Endometrial microvascular endothelial cells (primary cell): Measurements from ENCODE around the gene KRTAP1-4. TPM values are rescaled to one million over a fixed set of nuclear protein-coding genes. Genes with fewer than 3 reads are reported as not detected.

Source experiments
- in situ Hi-C: cut with HindIII; loops from 2 replicates; pipeline ENCODE4 v1.10.0; 2017; ENCODE audit warnings: low sequenced_read_pairs, low pct_unique_long_range_greater_than_20kb; ENCODE audit errors: inconsistent ontology term
- total RNA-seq: library from RNA; depleted of rRNA; stranded (reverse); fragments of >200 nt; gene quantifications from one replicate; pipeline ENCODE4 v1.2.3, GENCODE V29; 2015; ENCODE audit errors: inconsistent ontology term

The KRTAP1-4 gene
- total RNA-seq, 1 donor from 2014 or later: not detected

DNA sequence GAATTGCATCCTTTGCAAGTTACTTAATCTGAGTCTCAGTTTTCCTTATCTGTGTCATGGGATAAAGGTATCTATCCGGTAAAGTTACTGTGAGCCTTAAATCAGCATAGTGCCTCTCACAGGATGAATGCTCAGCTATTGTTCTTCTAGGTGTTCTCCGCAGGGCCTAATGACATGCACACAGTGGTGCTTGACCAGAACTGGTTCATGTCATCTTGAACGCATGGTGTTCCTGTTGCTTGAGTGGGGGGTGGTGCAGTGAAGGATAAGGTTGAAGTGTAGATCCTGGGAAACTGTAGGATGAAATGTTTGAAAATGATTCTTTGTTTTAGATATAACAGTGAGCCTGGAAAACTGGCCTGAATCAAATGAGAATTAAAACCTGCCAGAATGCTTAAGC, 49.9 kb downstream of the KRTAP1-4 start:
- in situ Hi-C loops: no loop called here

Other genes with a start within 250 kb of the KRTAP1-4 start
- not detected for gene KRT27, start 247.6 kb downstream of the KRTAP1-4 start, total RNA-seq
- not detected for gene KRT28, start 230.2 kb downstream of the KRTAP1-4 start, total RNA-seq
- gene KRT10, start 207.6 kb downstream of the KRTAP1-4 start, total RNA-seq: 6.4 TPM
- not detected for gene KRT12, start 163.0 kb downstream of the KRTAP1-4 start, total RNA-seq
- gene KRT20, start 145.0 kb downstream of the KRTAP1-4 start, total RNA-seq: not detected
- not detected for gene KRT23, start 92.5 kb downstream of the KRTAP1-4 start, total RNA-seq
- gene KRT39, start 63.2 kb downstream of the KRTAP1-4 start, total RNA-seq: not detected
- gene KRT40, start 45.9 kb downstream of the KRTAP1-4 start, total RNA-seq: not detected
- not detected for gene KRTAP3-3, start 36.0 kb downstream of the KRTAP1-4 start, total RNA-seq
- not detected for gene KRTAP3-2, start 30.3 kb downstream of the KRTAP1-4 start, total RNA-seq
- not detected for gene KRTAP3-1, start 21.1 kb downstream of the KRTAP1-4 start, total RNA-seq
- gene KRTAP1-5, start 3.0 kb downstream of the KRTAP1-4 start, total RNA-seq: not detected
- not detected for gene KRTAP1-3, start 4.7 kb upstream of the KRTAP1-4 start, total RNA-seq
- gene KRTAP1-1, start 11.3 kb upstream of the KRTAP1-4 start, total RNA-seq: not detected
- gene KRTAP2-1, start 17.1 kb upstream of the KRTAP1-4 start, total RNA-seq: not detected
- not detected for gene KRTAP2-2, start 25.0 kb upstream of the KRTAP1-4 start, total RNA-seq
- gene KRTAP2-3, start 29.9 kb upstream of the KRTAP1-4 start, total RNA-seq: not detected
- not detected for gene KRTAP2-4, start 35.7 kb upstream of the KRTAP1-4 start, total RNA-seq
- gene KRTAP4-7, start 54.0 kb upstream of the KRTAP1-4 start, total RNA-seq: not detected
- gene KRTAP4-8, start 67.9 kb upstream of the KRTAP1-4 start, total RNA-seq: not detected
- gene KRTAP4-16, start 72.0 kb upstream of the KRTAP1-4 start, total RNA-seq: not detected
- not detected for gene KRTAP4-9, start 75.2 kb upstream of the KRTAP1-4 start, total RNA-seq
- gene KRTAP4-11, start 88.2 kb upstream of the KRTAP1-4 start, total RNA-seq: not detected
- not detected for gene KRTAP4-12, start 94.0 kb upstream of the KRTAP1-4 start, total RNA-seq
- gene KRTAP4-6, start 110.3 kb upstream of the KRTAP1-4 start, total RNA-seq: not detected
- gene KRTAP4-5, start 119.6 kb upstream of the KRTAP1-4 start, total RNA-seq: not detected
- gene KRTAP4-4, start 130.6 kb upstream of the KRTAP1-4 start, total RNA-seq: not detected
- gene KRTAP4-3, start 138.0 kb upstream of the KRTAP1-4 start, total RNA-seq: not detected
- gene KRTAP4-2, start 148.0 kb upstream of the KRTAP1-4 start, total RNA-seq: not detected
- not detected for gene KRTAP4-1, start 154.7 kb upstream of the KRTAP1-4 start, total RNA-seq
- gene KRTAP9-1, start 159.7 kb upstream of the KRTAP1-4 start, total RNA-seq: not detected
- not detected for gene KRTAP9-2, start 196.5 kb upstream of the KRTAP1-4 start, total RNA-seq
- not detected for gene KRTAP9-3, start 202.3 kb upstream of the KRTAP1-4 start, total RNA-seq
- not detected for gene KRTAP9-8, start 207.8 kb upstream of the KRTAP1-4 start, total RNA-seq
- not detected for gene KRTAP9-4, start 219.5 kb upstream of the KRTAP1-4 start, total RNA-seq
- not detected for gene KRTAP9-9, start 225.2 kb upstream of the KRTAP1-4 start, total RNA-seq
- not detected for gene KRTAP9-6, start 235.2 kb upstream of the KRTAP1-4 start, total RNA-seq
- not detected for gene KRTAP9-7, start 245.5 kb upstream of the KRTAP1-4 start, total RNA-seq